ENCODE results near the gene IGDCC3.

DNA sequence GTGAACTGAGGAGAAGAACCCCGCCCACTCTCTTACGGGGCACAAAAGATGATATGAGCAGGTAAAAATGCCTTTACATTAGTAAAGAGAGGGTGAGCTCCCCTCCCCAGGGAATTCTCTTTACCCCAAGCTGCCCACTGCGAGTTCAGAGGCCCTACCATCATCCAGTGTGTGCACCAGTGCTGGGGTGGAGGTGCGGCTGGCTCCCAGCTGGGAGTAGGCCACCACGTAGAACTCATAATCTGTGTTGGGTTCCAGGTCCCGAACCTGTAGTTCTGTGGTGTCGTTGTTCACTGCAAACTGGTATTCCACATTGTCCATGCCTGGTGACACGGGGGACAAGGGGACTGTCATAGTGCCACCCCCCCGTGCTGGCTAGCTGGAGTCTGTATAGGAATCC, 17.1 kb upstream of the IGDCC3 start:
- TF ChIP-seq POLR2AphosphoS2 (IDR thresholded peaks at IDR 0.05; ENCODE audit: low read depth, low read length) (no peak), RFX5 (IDR thresholded peaks at IDR 0.05; ENCODE audit: low read depth, low read length) (no peak), JUND (IDR thresholded peaks at IDR 0.05; ENCODE audit: low read depth, low read length) (no peak), HDAC2 (IDR thresholded peaks at IDR 0.05) (no peak), GATAD2B (conservative IDR thresholded peaks at IDR 0.05; ENCODE audit: low read depth) (no peak)
